GM19372 (cell line): ENCODE measurements around the gene IFT122.

ENCODE experiments used
- ATAC-seq: cut with Tn5 transposase; IDR thresholded peaks from one replicate; pipeline ENCODE4 v1.9.1; 2021; ENCODE audit warnings: mild to moderate bottlenecking, low read depth, moderate library complexity; ENCODE audit not compliant: unreplicated experiment

The IFT122 gene

GRCh38 chr3:129433565-129433964 lies 6.5 kb upstream of the IFT122 start:
- ATAC-seq: no peak

DNA sequence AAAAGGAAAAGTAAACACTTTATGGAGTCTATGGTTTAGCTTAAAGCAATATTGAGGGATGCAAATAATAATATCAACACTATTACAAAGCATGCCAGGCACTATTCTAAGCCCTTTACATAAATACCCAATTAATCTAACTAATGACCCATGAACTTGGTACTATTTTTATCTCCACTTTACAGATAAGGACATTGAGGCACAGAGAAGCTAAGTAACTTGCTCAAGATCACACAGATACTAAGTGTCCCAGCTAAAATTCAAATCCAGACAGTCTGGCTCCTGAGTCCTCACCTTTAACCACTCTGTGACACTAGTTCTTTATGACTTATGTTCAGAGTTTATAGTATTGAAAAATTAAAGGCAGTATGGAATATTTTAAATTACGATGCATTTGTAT lies 5.9 kb upstream of the IFT122 start:
- ATAC-seq: no peak

- no peak for ATAC-seq
Observed at GRCh38 chr3:129435367-129435766, 4.7 kb upstream of the IFT122 start.

GRCh38 chr3:129439226-129439816 lies 703 bp upstream of the IFT122 start:
- ATAC-seq: peak; percentile 3

- no peak for ATAC-seq
Observed at GRCh38 chr3:129440618-129441190, 680 bp downstream of the IFT122 start.

- ATAC-seq: no peak
Observed at GRCh38 chr3:129441215-129441614, 1.2 kb downstream of the IFT122 start.

GRCh38 chr3:129441782-129442181 lies 1.8 kb downstream of the IFT122 start:
- ATAC-seq: no peak

GRCh38 chr3:129442486-129442885 lies 2.5 kb downstream of the IFT122 start:
- ATAC-seq: no peak

DNA sequence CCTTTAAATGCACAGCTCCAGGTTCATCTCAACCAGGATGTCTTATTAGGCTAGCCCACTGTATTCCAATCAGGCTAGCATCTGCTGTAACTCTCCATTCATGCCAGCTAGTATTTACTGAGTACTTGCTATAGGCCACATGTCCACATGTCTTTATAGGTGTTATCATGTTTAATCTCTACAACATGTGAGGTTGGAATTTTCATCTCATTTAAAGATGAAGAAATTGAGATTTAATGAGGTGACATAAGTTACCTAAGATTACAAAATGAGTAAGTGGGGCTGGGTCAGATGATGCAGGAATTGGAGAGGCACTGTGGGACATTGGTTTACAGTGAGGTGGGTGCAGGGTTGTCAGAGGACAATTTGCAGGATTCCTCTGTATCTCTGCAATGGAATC lies 2.9 kb downstream of the IFT122 start:
- ATAC-seq: no peak

- ATAC-seq: no peak
Observed at GRCh38 chr3:129445471-129445870, 5.4 kb downstream of the IFT122 start.

DNA sequence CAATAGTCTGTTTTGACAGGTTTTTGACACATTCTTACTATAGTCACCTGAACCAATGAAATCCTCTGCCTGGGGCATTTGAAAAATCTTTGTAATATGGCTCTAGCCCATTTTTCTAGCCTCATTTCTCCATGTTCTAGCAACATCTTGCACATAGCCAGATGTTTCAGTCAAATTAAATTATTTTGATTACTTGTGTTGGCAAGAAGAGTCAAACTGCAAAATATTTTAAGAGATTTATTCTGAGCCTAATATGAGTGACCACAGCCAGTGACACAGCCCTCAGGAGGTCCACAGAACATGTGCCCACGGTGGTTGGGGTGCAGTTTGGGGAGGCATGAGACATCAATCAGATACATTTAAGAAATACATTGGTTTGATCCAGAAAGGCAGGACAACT lies 6.9 kb downstream of the IFT122 start:
- no peak for ATAC-seq

GRCh38 chr3:129448186-129448895 lies 8.3 kb downstream of the IFT122 start:
- ATAC-seq: no peak

- ATAC-seq: no peak
Observed at GRCh38 chr3:129449279-129450115, 9.5 kb downstream of the IFT122 start.

- no peak for ATAC-seq
Observed at GRCh38 chr3:129453732-129454131, 13.7 kb downstream of the IFT122 start.

- ATAC-seq: no peak
Observed at GRCh38 chr3:129460155-129460554, 20.1 kb downstream of the IFT122 start.

DNA sequence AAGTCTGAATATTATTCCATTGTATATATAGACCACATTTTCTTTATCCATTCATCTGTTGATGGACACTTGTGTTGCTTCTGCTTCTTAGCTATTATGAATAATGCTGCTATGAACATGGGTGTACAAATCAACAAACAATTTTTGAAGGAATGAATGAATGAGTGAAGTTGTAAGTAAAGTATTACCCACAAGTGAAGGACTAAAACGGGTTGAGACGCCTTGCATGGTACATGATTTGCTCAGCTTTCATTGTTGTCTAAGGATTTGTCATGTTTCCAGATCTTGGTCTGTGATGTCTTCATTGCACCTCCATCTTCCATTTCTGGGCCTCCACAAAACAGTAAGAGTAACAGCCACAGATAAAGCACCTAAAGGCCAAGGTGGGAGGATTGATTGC lies 20.5 kb downstream of the IFT122 start:
- ATAC-seq: no peak

GRCh38 chr3:129461022-129461421 lies 21.0 kb downstream of the IFT122 start:
- ATAC-seq: no peak

- ATAC-seq: no peak
Observed at GRCh38 chr3:129461461-129462146, 21.6 kb downstream of the IFT122 start.

- no peak for ATAC-seq
Observed at GRCh38 chr3:129462361-129462968, 22.4 kb downstream of the IFT122 start.

DNA sequence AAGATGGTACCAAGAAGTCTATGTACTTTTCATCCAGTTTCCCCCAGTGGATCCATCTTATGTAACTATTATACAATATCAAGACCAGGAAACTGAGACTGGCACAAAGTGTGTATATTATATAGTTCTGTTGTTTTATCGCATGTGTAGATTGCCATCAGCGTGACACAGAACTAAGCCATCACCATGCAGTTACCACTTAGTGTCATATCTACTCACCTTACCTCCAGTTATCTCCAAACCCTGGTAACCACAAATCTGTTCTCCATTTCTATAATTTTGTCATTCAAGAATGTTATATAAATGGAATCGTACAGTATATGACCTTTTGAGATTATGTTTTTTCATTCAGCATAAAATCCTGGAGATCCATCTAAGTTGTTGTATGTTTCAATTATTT lies 23.1 kb downstream of the IFT122 start:
- ATAC-seq: no peak
